SU-DHL-6 (cell line): Measurements from ENCODE around the gene VPS51.

Source experiments
- EZH2phosphoT487 ChIP-seq: fragments of 200-600 bp; sonication (generic), shearing (Covaris generic); conservative IDR thresholded peaks from 2 replicates; pipeline ENCODE4 v1.6.1; 2018; ENCODE audit warnings: mild to moderate bottlenecking, antibody characterized with exemption, low read length, moderate library complexity, mixed read lengths
- TF ChIP-seq, protein P1 (sequence below): fragments of 200-600 bp; sonication (generic); IDR thresholded peaks from one replicate; pipeline ENCODE4 v1.5.1; 2017; ENCODE audit warnings: antibody characterized with exemption, mild to moderate bottlenecking, low read length, moderate library complexity; ENCODE audit not compliant: insufficient read depth, poor library complexity, severe bottlenecking

DNA sequence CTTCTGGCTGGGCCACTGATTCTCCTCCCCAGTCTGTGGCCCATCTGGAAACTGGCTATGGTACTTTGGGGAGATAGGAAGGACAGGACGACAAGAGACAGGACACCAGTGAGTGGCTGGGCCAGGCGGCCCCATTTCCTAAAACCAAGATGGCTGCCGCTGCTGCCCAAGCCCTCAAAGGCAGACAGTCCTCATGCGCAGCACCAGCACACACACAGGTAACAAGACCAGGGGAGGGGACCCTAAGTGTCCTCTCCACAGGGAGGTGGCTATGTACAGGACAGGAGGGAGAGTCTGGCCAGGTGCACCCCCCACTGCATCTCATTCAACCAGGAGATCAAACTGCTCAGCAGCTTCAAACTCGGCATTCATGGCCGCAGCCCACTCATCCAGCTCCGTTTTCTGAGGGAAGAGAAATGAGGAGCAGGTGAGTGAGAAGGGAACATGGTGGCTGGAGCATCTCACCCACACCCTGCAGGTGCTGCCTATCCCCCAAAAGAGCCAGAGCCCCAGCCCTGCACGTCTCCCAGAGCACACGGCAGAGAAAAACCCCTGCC is 17.1 kb upstream of the VPS51 start:
- TF ChIP-seq, protein P1, sequence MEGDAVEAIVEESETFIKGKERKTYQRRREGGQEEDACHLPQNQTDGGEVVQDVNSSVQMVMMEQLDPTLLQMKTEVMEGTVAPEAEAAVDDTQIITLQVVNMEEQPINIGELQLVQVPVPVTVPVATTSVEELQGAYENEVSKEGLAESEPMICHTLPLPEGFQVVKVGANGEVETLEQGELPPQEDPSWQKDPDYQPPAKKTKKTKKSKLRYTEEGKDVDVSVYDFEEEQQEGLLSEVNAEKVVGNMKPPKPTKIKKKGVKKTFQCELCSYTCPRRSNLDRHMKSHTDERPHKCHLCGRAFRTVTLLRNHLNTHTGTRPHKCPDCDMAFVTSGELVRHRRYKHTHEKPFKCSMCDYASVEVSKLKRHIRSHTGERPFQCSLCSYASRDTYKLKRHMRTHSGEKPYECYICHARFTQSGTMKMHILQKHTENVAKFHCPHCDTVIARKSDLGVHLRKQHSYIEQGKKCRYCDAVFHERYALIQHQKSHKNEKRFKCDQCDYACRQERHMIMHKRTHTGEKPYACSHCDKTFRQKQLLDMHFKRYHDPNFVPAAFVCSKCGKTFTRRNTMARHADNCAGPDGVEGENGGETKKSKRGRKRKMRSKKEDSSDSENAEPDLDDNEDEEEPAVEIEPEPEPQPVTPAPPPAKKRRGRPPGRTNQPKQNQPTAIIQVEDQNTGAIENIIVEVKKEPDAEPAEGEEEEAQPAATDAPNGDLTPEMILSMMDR, result no peak
- no peak for TF ChIP-seq EZH2phosphoT487
